GM18502 (cell line): ENCODE data around the gene COQ2.

Source experiments
- ATAC-seq: cut with Tn5 transposase; IDR thresholded peaks from one replicate; pipeline ENCODE4 v1.9.1; 2021; ENCODE audit warnings: mild to moderate bottlenecking; ENCODE audit not compliant: unreplicated experiment, poor library complexity

The COQ2 gene

DNA sequence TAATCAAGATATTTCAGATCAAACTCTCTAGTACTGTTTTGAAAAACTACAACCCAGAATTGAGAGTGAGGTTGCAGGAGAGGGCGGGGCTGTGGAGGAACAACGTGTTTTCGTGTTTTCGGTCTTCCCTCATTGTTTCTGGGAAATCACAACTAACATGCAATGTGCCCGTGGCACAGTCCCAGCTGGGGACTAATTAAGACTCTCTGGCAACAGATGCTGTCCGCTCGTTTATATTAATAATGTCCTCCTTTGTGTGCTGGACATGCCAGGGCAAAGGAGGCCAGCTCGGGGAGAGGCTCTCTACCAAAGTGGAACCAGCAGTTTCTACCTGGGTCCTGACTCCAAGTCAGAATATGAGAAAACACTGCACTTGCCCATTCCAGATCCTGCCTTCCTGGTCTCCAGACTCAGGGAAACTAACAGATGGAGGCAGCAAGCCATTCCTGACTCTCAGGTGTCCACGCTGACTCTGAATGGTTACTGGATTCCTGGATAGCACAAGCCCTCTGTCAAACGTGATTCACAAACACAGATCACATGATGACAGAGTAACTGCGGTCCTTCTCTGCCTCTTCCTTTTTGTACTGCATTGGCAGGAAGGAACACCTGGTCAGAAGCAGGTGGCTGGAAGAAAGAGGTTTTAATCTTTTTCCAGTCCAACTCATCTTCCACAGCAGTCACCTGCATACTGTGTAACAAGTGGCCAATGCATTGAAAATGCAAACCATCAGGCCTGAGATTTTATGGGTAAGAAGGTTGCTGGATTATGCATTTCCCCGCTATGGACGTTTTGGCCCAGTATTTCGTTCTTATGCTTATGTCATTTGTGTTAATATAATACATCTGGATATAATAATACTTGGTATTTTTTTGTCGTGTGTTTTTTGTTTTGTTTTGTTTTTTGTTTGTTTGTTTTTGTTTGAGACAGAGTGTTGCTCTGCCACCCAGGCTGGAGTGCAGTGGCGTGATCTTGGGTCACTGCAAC is 65.0 kb downstream of the COQ2 start:
- no peak for ATAC-seq

DNA sequence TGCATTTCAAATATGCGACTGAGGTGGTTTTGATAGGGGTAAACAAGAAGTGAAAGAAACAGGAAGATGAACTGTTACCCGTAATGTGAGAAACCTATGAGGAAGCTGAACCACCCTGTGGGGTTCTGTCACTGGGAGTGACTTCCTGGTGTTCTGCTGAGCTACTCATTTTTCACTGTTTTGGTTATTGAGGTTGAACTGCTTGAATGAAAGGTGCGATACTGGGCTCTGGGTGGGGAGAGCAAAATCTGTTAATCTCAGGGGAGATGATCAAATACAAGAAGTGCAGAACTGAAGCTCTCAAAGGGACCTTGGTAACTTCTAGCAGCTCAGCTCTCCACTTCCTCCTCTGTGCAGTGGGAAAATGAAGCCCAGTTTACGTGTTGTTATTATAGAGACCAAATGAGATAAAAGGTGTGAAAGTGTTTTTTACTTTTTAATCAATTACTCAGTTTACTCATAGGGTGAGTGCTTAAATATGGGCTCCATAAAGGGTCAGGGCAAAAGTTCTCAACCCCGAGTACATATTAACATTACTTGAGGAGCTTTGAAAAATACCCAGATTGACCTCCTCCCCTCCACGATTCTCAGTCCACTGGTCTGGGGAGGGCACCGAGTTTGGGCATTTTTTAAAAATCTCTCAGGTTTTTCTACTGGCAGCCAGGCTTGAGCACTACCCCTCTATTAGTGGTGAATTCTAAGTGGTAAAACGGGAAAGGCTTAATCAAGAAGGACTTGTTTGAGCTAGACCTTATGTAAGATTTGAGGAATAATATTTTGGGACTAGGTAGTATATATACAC is 66.7 kb downstream of the COQ2 start:
- ATAC-seq: peak; percentile 82

DNA sequence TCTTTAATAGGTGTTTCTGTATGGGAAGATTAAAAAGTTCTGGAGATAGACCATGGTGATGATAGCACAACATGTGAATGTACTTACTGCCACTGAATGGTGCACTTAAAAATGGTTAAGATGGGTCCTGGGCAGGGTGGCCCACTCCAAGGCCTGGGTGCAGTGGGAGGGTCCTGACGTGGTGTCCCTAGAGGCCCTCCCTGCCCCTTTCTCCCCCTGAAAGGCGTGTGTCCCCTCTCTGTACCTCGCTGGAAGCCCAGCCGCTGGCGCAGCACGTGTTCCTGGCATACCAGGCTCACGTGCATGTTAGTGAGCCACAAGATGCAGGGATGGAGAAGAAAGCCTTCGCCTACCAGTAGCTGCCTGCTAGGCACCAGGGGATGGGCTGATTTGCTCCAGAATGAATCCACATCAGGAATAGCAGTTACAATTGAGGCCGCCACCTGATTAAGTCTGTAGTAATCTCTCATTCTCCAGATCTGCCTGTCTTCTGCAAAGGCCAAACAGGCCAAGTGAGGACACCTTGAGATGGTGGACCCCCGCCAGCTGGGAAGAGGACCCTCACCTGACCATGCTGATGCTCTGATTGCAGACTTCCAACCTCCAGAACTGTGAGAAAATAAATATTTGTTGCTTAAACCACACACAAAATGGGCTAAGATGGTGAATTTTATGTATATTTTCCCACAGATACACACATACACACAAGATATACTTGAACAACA is 67.5 kb downstream of the COQ2 start:
- no peak for ATAC-seq

DNA sequence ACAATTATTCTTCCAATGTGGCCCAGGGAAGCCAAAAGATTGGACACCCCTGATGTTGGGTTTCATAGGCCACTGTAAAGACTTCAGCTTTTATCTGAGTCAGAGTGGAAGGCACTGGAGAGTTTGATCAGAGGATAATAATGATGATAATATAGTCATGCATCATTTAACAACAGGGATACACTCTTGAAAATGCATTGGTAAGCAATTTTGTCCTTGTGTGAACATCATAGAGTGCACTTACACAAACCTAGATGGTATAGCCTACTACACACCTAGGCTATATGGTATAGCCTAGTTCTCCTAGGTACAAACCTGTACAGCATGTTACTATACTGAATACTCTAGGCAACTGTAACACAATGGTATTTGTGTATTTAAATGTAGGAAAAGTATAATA is 70.5 kb downstream of the COQ2 start:
- no peak for ATAC-seq
